GM12878 (cell line): ENCODE measurements around the gene SH2D3A. TPM values are rescaled to one million over a fixed set of nuclear protein-coding genes. Genes with fewer than 3 reads are reported as not detected.
"Not testable (repeated sequence)": the region's sequence is repeated elsewhere in the genome, so short reads cannot be mapped to it uniquely, and the experiment has no call there.

Experiments
- ATAC-seq: fragments of 200-7000 bp; cut with Tn5 transposase; 3 replicates; pipeline ENCODE4 v1.9.1; 2020; ENCODE audit warnings: mild to moderate bottlenecking, moderate library complexity
- BruUV-seq: library from RNA; stranded (reverse); fragments of 400-500 nt; replicated peaks from 2 replicates; lab custom pipeline; 2021; lab: Mats Ljungman, UMichigan
- CTCF ChIA-PET: fragments of 300-600 bp; sonication (Branson Sonifier 250); formaldehyde crosslinking; extraction: SDS; loops from one replicate; lab custom pipeline; 2021; ENCODE audit warnings: inconsistent platforms; lab: Yijun Ruan, JAX
- POLR2A ChIA-PET: fragments of 350-600 bp; formaldehyde crosslinking; extraction: SDS; loops from one replicate; lab custom pipeline; 2021; ENCODE audit warnings: inconsistent platforms; lab: Charles Lee
- RAD21 ChIA-PET: fragments of 300-600 bp; sonication (Branson Sonifier 250); formaldehyde crosslinking; loops from one replicate; lab custom pipeline; 2023; ENCODE audit warnings: antibody characterized with exemption; ENCODE audit not compliant: unreplicated experiment; lab: Charles Lee
- SMC1A ChIA-PET: fragments of 300-600 bp; sonication (Branson Sonifier 250); formaldehyde crosslinking; loops from one replicate; lab custom pipeline; 2023; ENCODE audit not compliant: unreplicated experiment, uncharacterized antibody; lab: Charles Lee
- DNase-seq: peaks from one replicate; pipeline ENCODE4 v3.0.0-alpha.2; 2011; ENCODE audit warnings: low read depth, low spot score
- FAIRE-seq: peaks from 3 replicates; lab custom pipeline; 2011; peaks lifted over from hg19 to GRCh38; lab: Jason Lieb, UNC
- H2AFZ ChIP-seq: 2 replicates; pipeline ENCODE4 v1.6.0; 2011; ENCODE audit warnings: low read depth, low read length, control low read depth; ENCODE audit not compliant: control insufficient read depth
- H3K27ac ChIP-seq: 2 replicates; pipeline ENCODE4 v1.5.1; 2011; ENCODE audit warnings: control low read depth; ENCODE audit not compliant: control insufficient read depth, insufficient read depth
- H3K27me3 ChIP-seq, 2 experiments: replicated peaks in 1 of 2; 2 replicates each; pipeline versions ENCODE4 v1.6.0 to v1.6.1; 2011; ENCODE audit warnings: low read length in 1 of 2; ENCODE audit not compliant: control insufficient read depth in 2 of 2, insufficient read depth in 2 of 2
- H3K36me3 ChIP-seq, 2 experiments: 2 replicates each; pipeline ENCODE4 v1.5.1; 2011; ENCODE audit warnings: low read length in 1 of 2; ENCODE audit not compliant: control insufficient read depth in 2 of 2, insufficient read depth in 2 of 2
- H3K4me1 ChIP-seq: 2 replicates; pipeline ENCODE4 v1.6.1; 2011; ENCODE audit warnings: mild to moderate bottlenecking, low read length, moderate library complexity, mixed read lengths; ENCODE audit not compliant: control insufficient read depth, insufficient read depth
- H3K4me2 ChIP-seq: 2 replicates; pipeline ENCODE4 v1.6.0; 2011; ENCODE audit warnings: control low read depth; ENCODE audit not compliant: control insufficient read depth, insufficient read depth
- H3K4me3 ChIP-seq: fragments of 200-600 bp; sonication (generic); 2 replicates; pipeline ENCODE4 v1.5.1; 2016
- H3K79me2 ChIP-seq: 2 replicates; pipeline ENCODE4 v1.6.0; 2011; ENCODE audit warnings: low read length; ENCODE audit not compliant: control insufficient read depth, insufficient read depth
- H3K9ac ChIP-seq: 2 replicates; pipeline ENCODE4 v1.8.0; 2011; ENCODE audit warnings: low read length, control low read depth, mixed read lengths; ENCODE audit not compliant: control insufficient read depth, insufficient read depth
- H3K9me3 ChIP-seq: replicated peaks from 3 replicates; pipeline ENCODE4 v1.5.1; 2011; ENCODE audit warnings: mild to moderate bottlenecking, low read length; ENCODE audit not compliant: control insufficient read depth, insufficient read depth
- H4K20me1 ChIP-seq: 2 replicates; pipeline ENCODE4 v1.6.0; 2011; ENCODE audit not compliant: control insufficient read depth, insufficient read depth
- FOXM1 ChIP-seq: IDR thresholded peaks from 2 replicates; pipeline ENCODE4 v1.6.1; 2012; ENCODE audit warnings: low read depth, mild to moderate bottlenecking, inconsistent platforms, low read length, moderate library complexity
- GABPA ChIP-seq: IDR thresholded peaks from 2 replicates; pipeline ENCODE4 v1.6.1; 2014; ENCODE audit warnings: antibody characterized with exemption, low read depth, mild to moderate bottlenecking, inconsistent platforms
- IRF4 ChIP-seq: IDR thresholded peaks from 2 replicates; pipeline ENCODE4 v1.6.1; 2011; ENCODE audit warnings: low read depth, low read length
- TCF12 ChIP-seq: IDR thresholded peaks from 2 replicates; pipeline ENCODE4 v1.6.1; 2011; ENCODE audit warnings: low read depth, mild to moderate bottlenecking, low read length
- WGBS: methylation state at CpG from one replicate; pipeline ENCODE4 v1.1.6; 2016; ENCODE audit warnings: low lambda C conversion rate; ENCODE audit not compliant: insufficient replicate concordance, insufficient coverage; ENCODE audit errors: missing lambda C conversion rate; 5-methylcytosine and 5-hydroxymethylcytosine counted together
- in situ Hi-C: fragments of 300-500 bp; cut with MboI; formaldehyde crosslinking; loops from 9 replicates; pipeline ENCODE4 v1.14.3; 2018; ENCODE audit warnings: mixed read lengths
- intact Hi-C: fragments of 100-400 bp; cut with micrococcal nuclease; formaldehyde crosslinking; loops from one replicate; pipeline ENCODE4 v1.14.2; 2022; ENCODE audit not compliant: unreplicated experiment
- polyA plus RNA-seq, 11 experiments: library from polyadenylated mRNA; depleted of rRNA in 4 of 11; unstranded in 6 of 11; stranded (reverse) in 5 of 11; fragments of >200 nt; fragmentation: Nextera tagmentation in 4 of 11; fragmentation: Illumina TruSeq in 1 of 11; extraction: Ambion mirVana in 4 of 11; extraction: Trizol in 1 of 11; gene quantifications; 1 replicate in 1 of 11; 2 replicates in 10 of 11; pipeline versions ENCODE4 v1.2.1 to v1.2.3, GENCODE V29; 2011 to 2016; ENCODE audit warnings: inconsistent platforms in 2 of 11, missing spikeins in 2 of 11, low read depth in 1 of 11
- total RNA-seq, 4 experiments: library from RNA; depleted of rRNA in 3 of 4; stranded (reverse); fragments of >200 nt in 3 of 4; fragmentation: Illumina TruSeq in 1 of 4; extraction: Trizol in 1 of 4; gene quantifications; 2 replicates each; pipeline versions ENCODE4 v1.2.1 to v1.2.3, GENCODE V29; 2013 to 2021
- TF ChIP-seq, protein P1 (sequence below): IDR thresholded peaks from 2 replicates; pipeline ENCODE4 v1.6.1; 2011; ENCODE audit warnings: low read depth, low read length, improper control_type of control experiment, borderline replicate concordance

SH2D3A gene
- total and polyA plus RNA-seq, 10 of the 15 experiments (the other 5 are each of a cell fraction or from before 2014, with no cell fraction given): 0.77 to 24.4 (median 9.5) TPM

DNA sequence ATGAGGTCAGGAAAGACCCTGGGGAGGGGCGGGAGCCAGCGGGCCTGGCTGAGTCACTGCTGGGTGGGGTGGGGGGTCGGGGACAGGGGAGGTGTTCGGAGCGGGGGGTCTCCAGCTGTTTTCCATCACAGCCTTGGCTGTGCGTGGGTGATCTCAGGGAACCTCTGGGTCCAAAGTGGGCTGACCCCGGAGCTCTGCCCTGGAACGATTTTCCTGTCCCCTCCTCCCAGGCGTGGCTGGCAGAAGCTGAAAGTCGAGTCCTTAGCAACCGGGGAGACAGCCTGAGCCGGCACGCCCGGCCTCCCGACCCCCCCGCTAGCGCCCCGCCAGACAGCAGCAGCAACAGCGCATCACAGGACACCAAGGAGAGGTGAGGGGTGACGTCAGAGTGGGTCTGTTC, 17.2 kb downstream of the SH2D3A start (continued):
- TF ChIP-seq, protein P1, sequence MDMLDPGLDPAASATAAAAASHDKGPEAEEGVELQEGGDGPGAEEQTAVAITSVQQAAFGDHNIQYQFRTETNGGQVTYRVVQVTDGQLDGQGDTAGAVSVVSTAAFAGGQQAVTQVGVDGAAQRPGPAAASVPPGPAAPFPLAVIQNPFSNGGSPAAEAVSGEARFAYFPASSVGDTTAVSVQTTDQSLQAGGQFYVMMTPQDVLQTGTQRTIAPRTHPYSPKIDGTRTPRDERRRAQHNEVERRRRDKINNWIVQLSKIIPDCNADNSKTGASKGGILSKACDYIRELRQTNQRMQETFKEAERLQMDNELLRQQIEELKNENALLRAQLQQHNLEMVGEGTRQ: no peak
- no peak for TF ChIP-seq IRF4
- TF ChIP-seq GABPA: no peak
- TF ChIP-seq FOXM1: no peak
- TF ChIP-seq TCF12: no peak

GRCh38 chr19:6748543-6748942, 18.7 kb downstream of the SH2D3A start:
- ATAC-seq, H3K27me3 ChIP-seq, in situ Hi-C loops, H2AFZ ChIP-seq, H3K4me3 ChIP-seq, BruUV-seq, POLR2A ChIA-PET, RAD21 ChIA-PET, FAIRE-seq, H3K79me2 ChIP-seq, H3K4me2 ChIP-seq, H3K4me1 ChIP-seq, H4K20me1 ChIP-seq, DNase-seq, H3K9me3 ChIP-seq, H3K27ac ChIP-seq, H3K9ac ChIP-seq, intact Hi-C loops: not testable (repeated sequence)
- ChIA-PET CTCF (interaction anchor here (1.1 kb wide), 3 partner anchors 10 to 117 kb away, joined by 3 to 5 read pairs (median 4); partner anchors contain the start of gene VAV1), SMC1A (interaction anchor here (1.2 to 2.4 kb wide), 2 partner anchors 11 to 106 kb away, joined by 3 to 8 read pairs; partner anchors contain the start of gene GPR108)
- H3K36me3 ChIP-seq: peaks cover 18% of the 10 kb centered on the region in 2 experiments
- WGBS: 89% methylated on average over 10 of the region's 10 CpGs
